Measurements from ENCODE around the gene KCNG3. TPM values are rescaled to one million over a fixed set of nuclear protein-coding genes. Genes with fewer than 3 reads are reported as not detected.
A peak's percentile ranks its signal among the peaks of the same experiment; 100 is the strongest.

The KCNG3 gene
- total and polyA plus RNA-seq, 2 of the 13 experiments (the other 11 are each of a cell fraction or from before 2014, with no cell fraction given) = 2.8 to 4.8 TPM

DNA sequence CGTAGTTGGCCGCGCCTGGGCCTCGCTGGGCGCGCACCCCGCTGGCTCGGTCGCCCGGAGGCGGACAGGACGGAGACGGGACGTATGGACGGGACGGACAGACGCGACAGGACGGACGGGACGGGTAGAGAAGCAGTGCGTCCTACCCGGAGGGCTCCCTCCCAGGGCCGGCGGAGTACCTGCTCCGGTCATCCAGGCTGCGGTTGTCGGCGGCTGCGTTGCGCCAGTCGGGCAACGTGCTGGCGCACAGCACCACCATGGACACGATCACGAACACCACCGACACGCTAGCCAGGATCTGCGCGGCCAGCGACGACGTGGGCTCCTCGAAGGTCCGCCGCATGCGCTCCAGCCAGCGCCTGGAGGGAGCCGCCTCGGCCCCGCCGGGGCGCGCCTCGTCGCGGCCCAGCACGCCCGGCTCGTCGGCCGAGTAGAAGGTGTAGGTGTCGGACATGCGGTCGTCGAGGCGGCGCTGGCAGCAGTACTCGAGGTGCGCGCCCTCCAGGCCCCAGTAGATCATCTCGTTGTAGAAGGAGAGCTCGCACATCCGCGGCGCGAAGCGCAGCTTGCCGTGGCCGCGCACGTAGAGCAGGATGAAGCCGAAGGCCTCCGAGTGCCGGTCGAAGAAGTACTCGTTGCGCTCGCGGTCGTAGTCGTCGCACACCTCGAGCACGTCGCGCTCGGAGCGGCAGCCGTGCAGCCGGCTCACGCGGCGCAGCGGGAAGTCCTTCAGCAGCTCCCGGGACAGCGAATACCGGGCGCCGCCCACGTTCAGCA, 903 bp downstream of the KCNG3 start (continued):
- TF ChIP-seq, protein P1, sequence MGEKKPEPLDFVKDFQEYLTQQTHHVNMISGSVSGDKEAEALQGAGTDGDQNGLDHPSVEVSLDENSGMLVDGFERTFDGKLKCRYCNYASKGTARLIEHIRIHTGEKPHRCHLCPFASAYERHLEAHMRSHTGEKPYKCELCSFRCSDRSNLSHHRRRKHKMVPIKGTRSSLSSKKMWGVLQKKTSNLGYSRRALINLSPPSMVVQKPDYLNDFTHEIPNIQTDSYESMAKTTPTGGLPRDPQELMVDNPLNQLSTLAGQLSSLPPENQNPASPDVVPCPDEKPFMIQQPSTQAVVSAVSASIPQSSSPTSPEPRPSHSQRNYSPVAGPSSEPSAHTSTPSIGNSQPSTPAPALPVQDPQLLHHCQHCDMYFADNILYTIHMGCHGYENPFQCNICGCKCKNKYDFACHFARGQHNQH (CRISPR knock-in tag; IDR thresholded peaks at IDR 0.05) = peak; percentile 62; the same call in 1 of the 2 replicates
- TF ChIP-seq MED1 (CRISPR knock-in tag; IDR thresholded peaks at IDR 0.05) = 0 out of 2 replicates have a peak, but pooled peaks have one; percentile 21
- no peak for TF ChIP-seq WIZ (CRISPR knock-in tag; IDR thresholded peaks at IDR 0.05)
- TF ChIP-seq HDAC6 (IDR thresholded peaks at IDR 0.05; ENCODE audit: low read depth, low read length) = no peak
- TF ChIP-seq, protein P2, sequence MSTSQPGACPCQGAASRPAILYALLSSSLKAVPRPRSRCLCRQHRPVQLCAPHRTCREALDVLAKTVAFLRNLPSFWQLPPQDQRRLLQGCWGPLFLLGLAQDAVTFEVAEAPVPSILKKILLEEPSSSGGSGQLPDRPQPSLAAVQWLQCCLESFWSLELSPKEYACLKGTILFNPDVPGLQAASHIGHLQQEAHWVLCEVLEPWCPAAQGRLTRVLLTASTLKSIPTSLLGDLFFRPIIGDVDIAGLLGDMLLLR (CRISPR knock-in tag; IDR thresholded peaks at IDR 0.05) = no peak
- no peak for TF ChIP-seq AKAP8 (CRISPR knock-in tag; IDR thresholded peaks at IDR 0.05)
- TF ChIP-seq, protein P3, sequence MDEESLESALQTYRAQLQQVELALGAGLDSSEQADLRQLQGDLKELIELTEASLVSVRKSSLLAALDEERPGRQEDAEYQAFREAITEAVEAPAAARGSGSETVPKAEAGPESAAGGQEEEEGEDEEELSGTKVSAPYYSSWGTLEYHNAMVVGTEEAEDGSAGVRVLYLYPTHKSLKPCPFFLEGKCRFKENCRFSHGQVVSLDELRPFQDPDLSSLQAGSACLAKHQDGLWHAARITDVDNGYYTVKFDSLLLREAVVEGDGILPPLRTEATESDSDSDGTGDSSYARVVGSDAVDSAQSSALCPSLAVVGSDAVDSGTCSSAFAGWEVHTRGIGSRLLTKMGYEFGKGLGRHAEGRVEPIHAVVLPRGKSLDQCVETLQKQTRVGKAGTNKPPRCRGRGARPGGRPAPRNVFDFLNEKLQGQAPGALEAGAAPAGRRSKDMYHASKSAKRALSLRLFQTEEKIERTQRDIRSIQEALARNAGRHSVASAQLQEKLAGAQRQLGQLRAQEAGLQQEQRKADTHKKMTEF (CRISPR knock-in tag; IDR thresholded peaks at IDR 0.05) = no peak
- TF ChIP-seq SOX5 (CRISPR knock-in tag; IDR thresholded peaks at IDR 0.05; ENCODE audit: borderline replicate concordance) = no peak
- TF ChIP-seq ETV6 (CRISPR knock-in tag; conservative IDR thresholded peaks at IDR 0.05) = no peak
- no peak for TF ChIP-seq TBP (CRISPR knock-in tag; IDR thresholded peaks at IDR 0.05)
- TF ChIP-seq, protein P4, sequence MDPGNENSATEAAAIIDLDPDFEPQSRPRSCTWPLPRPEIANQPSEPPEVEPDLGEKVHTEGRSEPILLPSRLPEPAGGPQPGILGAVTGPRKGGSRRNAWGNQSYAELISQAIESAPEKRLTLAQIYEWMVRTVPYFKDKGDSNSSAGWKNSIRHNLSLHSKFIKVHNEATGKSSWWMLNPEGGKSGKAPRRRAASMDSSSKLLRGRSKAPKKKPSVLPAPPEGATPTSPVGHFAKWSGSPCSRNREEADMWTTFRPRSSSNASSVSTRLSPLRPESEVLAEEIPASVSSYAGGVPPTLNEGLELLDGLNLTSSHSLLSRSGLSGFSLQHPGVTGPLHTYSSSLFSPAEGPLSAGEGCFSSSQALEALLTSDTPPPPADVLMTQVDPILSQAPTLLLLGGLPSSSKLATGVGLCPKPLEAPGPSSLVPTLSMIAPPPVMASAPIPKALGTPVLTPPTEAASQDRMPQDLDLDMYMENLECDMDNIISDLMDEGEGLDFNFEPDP (CRISPR knock-in tag; conservative IDR thresholded peaks at IDR 0.05) = no peak
- TF ChIP-seq TOE1 (CRISPR knock-in tag; IDR thresholded peaks at IDR 0.05) = no peak
- TF ChIP-seq, protein P5, sequence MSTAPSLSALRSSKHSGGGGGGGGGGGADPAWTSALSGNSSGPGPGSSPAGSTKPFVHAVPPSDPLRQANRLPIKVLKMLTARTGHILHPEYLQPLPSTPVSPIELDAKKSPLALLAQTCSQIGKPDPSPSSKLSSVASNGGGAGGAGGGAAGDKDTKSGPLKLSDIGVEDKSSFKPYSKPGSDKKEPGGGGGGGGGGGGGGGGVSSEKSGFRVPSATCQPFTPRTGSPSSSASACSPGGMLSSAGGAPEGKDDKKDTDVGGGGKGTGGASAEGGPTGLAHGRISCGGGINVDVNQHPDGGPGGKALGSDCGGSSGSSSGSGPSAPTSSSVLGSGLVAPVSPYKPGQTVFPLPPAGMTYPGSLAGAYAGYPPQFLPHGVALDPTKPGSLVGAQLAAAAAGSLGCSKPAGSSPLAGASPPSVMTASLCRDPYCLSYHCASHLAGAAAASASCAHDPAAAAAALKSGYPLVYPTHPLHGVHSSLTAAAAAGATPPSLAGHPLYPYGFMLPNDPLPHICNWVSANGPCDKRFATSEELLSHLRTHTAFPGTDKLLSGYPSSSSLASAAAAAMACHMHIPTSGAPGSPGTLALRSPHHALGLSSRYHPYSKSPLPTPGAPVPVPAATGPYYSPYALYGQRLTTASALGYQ (CRISPR knock-in tag; IDR thresholded peaks at IDR 0.05) = no peak
- peak; percentile 74 for TF ChIP-seq MYC (CRISPR knock-in tag; IDR thresholded peaks at IDR 0.05; ENCODE audit: borderline replicate concordance)
- no peak for TF ChIP-seq ZKSCAN5 (CRISPR knock-in tag; IDR thresholded peaks at IDR 0.05)
- no peak for TF ChIP-seq TAF15 (IDR thresholded peaks at IDR 0.05; ENCODE audit: low read depth, low read length, poor library complexity, severe bottlenecking)
- TF ChIP-seq ZNF34 (CRISPR knock-in tag; IDR thresholded peaks at IDR 0.05; ENCODE audit: borderline replicate concordance) = no peak
- TF ChIP-seq THYN1 (CRISPR knock-in tag; IDR thresholded peaks at IDR 0.05; ENCODE audit: borderline replicate concordance, low read depth) = no peak
- no peak for TF ChIP-seq ARNT (IDR thresholded peaks at IDR 0.05)
- peak; percentile 64; the same call in 1 of the 2 replicates for TF ChIP-seq ZFP37 (CRISPR knock-in tag; IDR thresholded peaks at IDR 0.05; ENCODE audit: borderline replicate concordance)
